PC-3 (cell line): ENCODE measurements around the gene ISM2.

ENCODE experiments used
- CTCF ChIP-seq: fragments of 300-600 bp; sonication (generic); conservative IDR thresholded peaks from 2 replicates; pipeline ENCODE4 v1.5.1; 2017; ENCODE audit warnings: antibody characterized with exemption, low read depth, mild to moderate bottlenecking, low read length
- EZH2phosphoT487 ChIP-seq: fragments of 300-600 bp; sonication (generic); IDR thresholded peaks from 2 replicates; pipeline ENCODE4 v1.6.1; 2018; ENCODE audit warnings: mild to moderate bottlenecking, antibody characterized with exemption, low read length, borderline replicate concordance

GRCh38 chr14:77542421-77543239 lies 44.0 kb upstream of the ISM2 start:
- TF ChIP-seq EZH2phosphoT487 = no peak
- TF ChIP-seq CTCF = no peak
